ENCODE data around the gene REPIN1. TPM values are rescaled to one million over a fixed set of nuclear protein-coding genes. Genes with fewer than 3 reads are reported as not detected.

Gene REPIN1
- total and polyA plus RNA-seq, 7 donors, result 50.9 to 131 (median 56.5) TPM

DNA sequence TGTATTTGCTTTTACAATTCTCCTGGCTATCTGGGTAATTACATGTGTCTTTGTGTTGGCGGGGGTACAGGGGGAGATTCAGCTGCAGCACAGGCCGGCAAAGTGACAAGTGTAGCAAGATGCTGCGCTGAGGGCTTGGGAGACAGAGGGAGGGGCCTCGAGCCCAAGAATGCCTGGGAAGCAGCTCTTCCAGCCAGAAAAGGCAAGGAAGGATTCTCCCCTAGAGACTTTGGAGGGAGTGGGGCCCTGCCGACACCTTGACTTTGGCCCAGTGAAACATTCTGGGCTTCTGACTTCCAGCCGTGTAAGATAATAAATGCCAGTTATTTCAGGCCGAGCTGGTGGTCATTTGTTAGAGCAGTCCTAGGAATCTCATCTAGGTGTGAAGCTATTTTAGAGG, 7.2 kb upstream of the REPIN1 start:
- no peaks in the 10 kb centered on the region for H3K9me3 ChIP-seq
- TF ChIP-seq POLR2A (IDR thresholded peaks at IDR 0.05) (no peak), POLR2AphosphoS5 (IDR thresholded peaks at IDR 0.05) (no peak), EP300 (IDR thresholded peaks at IDR 0.05) (no peak)
- TF ChIP-seq, protein P1, sequence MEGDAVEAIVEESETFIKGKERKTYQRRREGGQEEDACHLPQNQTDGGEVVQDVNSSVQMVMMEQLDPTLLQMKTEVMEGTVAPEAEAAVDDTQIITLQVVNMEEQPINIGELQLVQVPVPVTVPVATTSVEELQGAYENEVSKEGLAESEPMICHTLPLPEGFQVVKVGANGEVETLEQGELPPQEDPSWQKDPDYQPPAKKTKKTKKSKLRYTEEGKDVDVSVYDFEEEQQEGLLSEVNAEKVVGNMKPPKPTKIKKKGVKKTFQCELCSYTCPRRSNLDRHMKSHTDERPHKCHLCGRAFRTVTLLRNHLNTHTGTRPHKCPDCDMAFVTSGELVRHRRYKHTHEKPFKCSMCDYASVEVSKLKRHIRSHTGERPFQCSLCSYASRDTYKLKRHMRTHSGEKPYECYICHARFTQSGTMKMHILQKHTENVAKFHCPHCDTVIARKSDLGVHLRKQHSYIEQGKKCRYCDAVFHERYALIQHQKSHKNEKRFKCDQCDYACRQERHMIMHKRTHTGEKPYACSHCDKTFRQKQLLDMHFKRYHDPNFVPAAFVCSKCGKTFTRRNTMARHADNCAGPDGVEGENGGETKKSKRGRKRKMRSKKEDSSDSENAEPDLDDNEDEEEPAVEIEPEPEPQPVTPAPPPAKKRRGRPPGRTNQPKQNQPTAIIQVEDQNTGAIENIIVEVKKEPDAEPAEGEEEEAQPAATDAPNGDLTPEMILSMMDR (IDR thresholded peaks at IDR 0.05), result no peak
- WGBS, 2 donors, result 81 to 90% methylated on average over 7 of the region's 7 CpGs

DNA sequence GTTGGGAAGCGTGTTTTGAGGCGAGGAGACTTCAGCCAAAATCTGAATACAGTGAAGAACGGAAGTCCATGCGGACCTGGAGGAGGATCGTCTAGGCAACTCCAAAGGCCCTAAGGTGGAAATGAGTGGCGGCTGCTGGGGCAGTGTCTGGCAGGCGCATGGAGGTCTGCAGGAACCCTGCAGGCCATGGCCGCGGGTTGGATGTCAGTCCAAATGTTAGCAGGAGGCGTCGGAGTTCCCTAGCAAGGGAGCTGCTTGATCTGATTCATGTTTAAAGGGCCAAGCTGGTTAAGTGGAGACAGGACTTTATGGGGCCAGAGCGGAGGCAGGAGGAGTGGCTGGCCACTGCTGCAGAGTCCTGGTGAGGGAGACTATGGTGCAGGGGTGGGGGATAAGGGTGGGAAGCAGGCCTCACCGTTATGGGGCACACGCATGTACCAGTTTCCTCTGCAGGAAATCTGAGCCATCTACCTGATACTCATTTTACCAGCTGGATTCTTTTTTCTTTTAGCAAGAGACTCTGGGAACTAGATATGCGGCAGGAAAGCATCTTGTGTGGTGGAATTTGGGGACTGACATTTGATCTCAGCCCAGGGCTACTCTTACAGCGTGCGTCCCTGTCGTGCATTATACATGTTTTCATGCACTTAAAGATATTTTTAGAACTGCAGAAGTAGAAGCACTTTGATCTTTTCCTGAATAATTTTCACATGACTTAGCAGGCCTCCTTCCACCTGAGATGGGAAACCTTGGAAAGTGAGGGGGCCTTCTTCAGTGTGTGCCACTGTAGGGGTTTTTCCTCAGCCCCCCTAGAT, 6.6 kb upstream of the REPIN1 start:
- Histone ChIP-seq H3K27me3 (no peaks in the 10 kb centered on the region), H3K4me1 (peaks cover 0 to 32% (median 11%) of the 10 kb centered on the region in 4 donors), H3K27ac (peak overlapping the region in 3 of 4 donors; percentile 50 to 61 (median 54)), H3K4me3 (no peak overlapping the region), H3K36me3 (no peaks in the 10 kb centered on the region), H3K9me3 (no peaks in the 10 kb centered on the region)
- intact Hi-C loops (cut with DNase I), result no loop called here
- TF ChIP-seq POLR2AphosphoS5 (IDR thresholded peaks at IDR 0.05), result no peak
- TF ChIP-seq, protein P1 (IDR thresholded peaks at IDR 0.05), result no peak
- no peak for TF ChIP-seq POLR2A (IDR thresholded peaks at IDR 0.05)
- no peak for TF ChIP-seq EP300 (IDR thresholded peaks at IDR 0.05)
- peak; percentile 58 for DNase-seq
- WGBS, 2 donors, result 78 to 91% methylated on average over 18 of the region's 18 CpGs

More for the DNA sequence above, 7.2 kb upstream of the REPIN1 start:
- no peak overlapping the region for H3K4me3 ChIP-seq
- H3K27ac ChIP-seq, result peak overlapping the region in 3 of 4 donors; percentile 50 to 61 (median 54)
- no peaks in the 10 kb centered on the region for H3K36me3 ChIP-seq
- intact Hi-C loops (cut with DNase I), result no loop called here
- peak; percentile 44 for DNase-seq
- no peaks in the 10 kb centered on the region for H3K27me3 ChIP-seq
- H3K4me1 ChIP-seq, result peaks cover 0 to 38% (median 11%) of the 10 kb centered on the region in 4 donors

DNA sequence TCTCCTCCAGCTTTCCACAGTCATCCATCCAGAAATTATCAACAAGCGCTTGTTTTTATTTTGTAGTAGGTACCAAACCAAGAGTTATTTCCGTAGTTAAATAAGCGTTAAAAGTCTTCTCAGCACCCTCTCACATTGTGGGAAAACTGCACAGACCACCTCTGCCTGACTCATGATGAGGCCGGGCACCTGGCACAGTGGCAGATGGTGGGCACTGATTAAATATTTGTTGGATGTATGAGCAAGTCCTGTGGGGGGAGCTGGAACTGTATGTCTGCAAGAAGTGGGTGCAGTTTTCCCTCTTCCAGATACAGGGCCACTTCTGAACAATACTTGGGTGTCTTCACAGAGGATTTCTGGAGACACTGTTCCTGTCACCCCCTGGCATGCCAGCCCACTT, 5.3 kb upstream of the REPIN1 start:
- Histone ChIP-seq H3K36me3 (no peaks in the 10 kb centered on the region), H3K27me3 (no peaks in the 10 kb centered on the region), H3K27ac (no peak overlapping the region), H3K4me1 (peaks cover 0 to 35% (median 17%) of the 10 kb centered on the region in 4 donors), H3K9me3 (no peaks in the 10 kb centered on the region), H3K4me3 (no peak overlapping the region)
- no peak for TF ChIP-seq POLR2AphosphoS5 (IDR thresholded peaks at IDR 0.05)
- TF ChIP-seq EP300 (IDR thresholded peaks at IDR 0.05), result no peak
- TF ChIP-seq POLR2A (IDR thresholded peaks at IDR 0.05), result no peak
- TF ChIP-seq, protein P1 (IDR thresholded peaks at IDR 0.05), result no peak
- intact Hi-C loops (cut with DNase I), result no loop called here
- 77 to 90% methylated on average over 4 of the region's 4 CpGs for WGBS, 2 donors
- DNase-seq, result no peak

DNA sequence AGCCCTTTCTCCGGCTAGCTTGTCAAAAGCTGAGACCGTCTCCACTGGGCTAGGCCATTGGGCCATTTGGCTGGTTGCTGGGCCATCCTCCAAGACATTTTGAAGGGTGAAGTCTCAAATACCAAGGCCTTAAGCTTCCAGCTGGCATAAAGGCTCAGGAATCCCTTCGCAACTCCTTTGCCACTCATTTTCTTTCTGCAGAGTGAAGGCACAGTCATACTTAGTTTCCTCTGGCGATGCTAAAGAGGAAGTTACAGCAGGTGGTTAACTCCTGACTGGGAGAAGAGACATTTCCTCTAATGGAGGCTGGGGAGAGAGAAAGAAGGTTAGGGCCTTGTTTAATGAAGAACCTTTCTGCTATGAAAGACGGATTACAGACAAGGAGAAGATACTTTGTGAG, 4.8 kb upstream of the REPIN1 start:
- no peaks in the 10 kb centered on the region for H3K9me3 ChIP-seq
- intact Hi-C loops (cut with DNase I), result no loop called here
- 64 to 86% methylated on average over 5 of the region's 5 CpGs for WGBS, 2 donors
- peaks cover 0 to 35% (median 17%) of the 10 kb centered on the region in 4 donors for H3K4me1 ChIP-seq
- H3K36me3 ChIP-seq, result no peaks in the 10 kb centered on the region
- no peak overlapping the region for H3K4me3 ChIP-seq
- no peak overlapping the region for H3K27ac ChIP-seq
- DNase-seq, result no peak
- H3K27me3 ChIP-seq, result no peaks in the 10 kb centered on the region
- TF ChIP-seq POLR2AphosphoS5 (IDR thresholded peaks at IDR 0.05), result no peak
- no peak for TF ChIP-seq EP300 (IDR thresholded peaks at IDR 0.05)
- TF ChIP-seq, protein P1 (IDR thresholded peaks at IDR 0.05), result no peak
- no peak for TF ChIP-seq POLR2A (IDR thresholded peaks at IDR 0.05)

Data from sigmoid colon (tissue), 7 donors.